Measurements from ENCODE around the gene C22orf31.

Gene C22orf31

GRCh38 chr22:29081517-29082236 is 20.0 kb upstream of the C22orf31 start:
- no peak for DNase-seq

DNA sequence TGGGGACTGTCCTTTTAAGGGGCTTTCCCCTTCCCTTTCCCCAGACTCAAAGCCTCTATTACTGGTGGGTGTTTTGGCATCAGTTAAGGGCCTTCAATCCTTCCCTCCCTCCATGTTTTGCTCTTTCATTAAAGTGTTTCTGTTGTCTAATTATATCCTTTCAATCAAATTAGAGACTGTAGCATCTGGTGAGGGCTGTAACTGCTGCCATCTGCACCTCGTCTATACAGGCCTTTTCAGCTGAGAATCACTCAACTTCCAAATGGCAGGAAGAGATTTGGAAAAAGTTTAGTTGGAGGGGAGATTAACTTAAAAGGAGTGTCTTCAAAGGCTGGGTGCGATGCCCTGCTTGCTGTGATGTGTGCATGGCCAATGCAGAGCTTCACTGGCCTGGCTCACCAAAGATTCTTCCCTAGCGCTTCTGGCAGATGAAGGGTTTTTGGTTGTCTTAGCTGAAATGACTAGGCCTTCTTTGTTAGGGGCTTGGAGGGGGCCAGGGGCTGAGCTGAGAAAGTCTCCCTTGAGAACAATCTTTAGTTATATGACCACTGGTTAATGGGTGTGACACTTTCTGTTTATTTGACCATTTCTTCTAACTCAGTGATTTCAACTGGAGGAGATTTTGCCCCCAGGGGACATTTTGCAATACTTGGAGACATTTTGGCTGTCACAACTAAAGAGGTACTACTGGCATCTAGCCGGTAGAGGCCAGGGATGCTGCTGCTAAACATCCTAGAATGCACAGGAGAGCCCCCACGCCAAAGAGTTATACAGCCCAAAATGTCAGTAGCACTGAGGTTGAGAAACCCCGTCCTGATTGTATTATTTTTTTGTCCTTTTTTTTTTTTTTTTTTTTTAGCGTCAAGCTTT is 18.7 kb upstream of the C22orf31 start:
- DNase-seq: peak; percentile 53

DNA sequence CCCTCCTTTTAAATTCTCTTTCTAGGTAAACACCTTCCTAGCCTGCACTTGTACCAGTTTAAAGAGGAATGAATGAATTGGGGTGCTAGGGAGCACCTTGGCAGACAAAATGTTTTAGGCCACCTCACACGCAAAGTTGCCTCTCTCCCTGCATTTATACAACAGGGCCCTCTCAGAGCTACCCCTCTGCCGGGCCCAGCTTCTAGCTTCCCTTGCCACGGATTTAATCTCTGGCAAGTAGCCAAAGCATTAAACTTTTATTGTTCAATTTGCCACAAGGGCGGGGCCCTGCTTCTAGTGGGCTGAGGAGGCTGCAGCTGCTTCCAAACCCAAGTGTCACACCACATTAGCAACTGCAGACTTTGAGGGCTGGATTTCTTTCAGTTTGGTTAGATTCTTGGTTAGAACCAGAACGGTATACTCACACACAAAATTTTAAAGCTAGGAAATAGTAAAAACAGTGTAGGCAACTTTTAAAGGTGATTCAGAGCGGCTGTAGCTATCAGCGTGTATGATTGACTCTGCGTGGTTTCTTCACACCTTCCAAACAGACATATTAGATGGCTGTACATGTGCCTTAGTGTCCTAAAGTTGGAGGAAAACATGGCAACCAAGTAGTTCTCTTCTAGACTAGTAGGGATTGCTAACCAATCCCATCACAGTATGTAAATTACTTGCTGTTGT is 17.7 kb upstream of the C22orf31 start:
- DNase-seq: peak; percentile 24

DNA sequence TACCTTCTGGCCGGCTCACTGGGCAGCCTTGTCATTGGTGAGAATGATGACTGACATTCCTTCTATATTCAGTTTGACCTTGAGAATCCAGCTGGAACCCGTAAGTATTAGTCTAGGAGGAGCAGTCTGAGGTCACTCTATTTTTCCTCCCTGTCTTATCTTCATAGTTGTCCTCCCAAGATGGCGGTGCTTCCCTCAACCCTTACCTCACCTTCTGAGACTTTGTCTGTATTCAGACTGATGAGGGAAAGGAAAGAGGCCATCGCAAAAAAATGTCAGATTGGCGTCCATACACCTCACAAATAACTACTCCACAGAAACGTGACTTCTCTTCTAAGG is 17.2 kb upstream of the C22orf31 start:
- no peak for DNase-seq

DNA sequence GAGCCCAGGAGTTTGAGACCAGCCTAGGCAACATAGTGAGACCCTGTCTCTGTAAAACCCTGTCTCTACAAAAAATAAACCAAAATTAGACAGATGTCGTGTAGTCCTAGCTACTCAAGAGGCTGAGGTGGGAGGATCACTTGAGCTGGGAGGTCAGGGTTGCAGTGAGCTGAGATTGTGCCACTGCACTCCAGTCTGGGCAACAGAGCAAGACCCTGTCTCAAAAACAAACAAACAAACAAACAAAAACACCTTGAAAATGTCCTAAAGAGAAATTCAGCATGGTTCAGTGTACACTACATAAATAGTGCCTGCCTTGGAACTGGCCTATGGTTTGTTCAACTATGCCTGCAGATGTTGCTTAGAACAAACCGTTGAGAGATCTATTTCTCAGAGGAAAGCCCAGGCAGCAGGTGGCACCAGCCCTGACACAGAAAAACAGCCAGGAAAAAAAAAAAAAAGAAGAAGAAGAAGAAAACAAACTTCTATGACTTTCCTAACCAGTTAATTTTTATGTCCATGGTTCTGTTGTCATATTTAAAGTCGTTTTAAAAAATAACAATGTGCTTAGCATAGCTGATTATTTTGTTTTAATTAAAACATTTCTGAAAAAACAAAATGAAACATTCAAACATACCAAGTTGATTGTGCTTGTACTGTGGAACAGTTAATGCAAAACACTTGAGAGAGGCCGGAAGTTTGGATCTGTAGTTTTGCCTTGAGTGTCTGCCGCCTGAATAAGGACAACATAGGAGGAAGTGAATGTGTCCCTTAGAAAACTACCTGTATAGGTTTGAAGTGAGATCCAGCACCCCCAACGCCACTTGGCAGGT is 16.6 kb upstream of the C22orf31 start:
- DNase-seq: no peak

DNA sequence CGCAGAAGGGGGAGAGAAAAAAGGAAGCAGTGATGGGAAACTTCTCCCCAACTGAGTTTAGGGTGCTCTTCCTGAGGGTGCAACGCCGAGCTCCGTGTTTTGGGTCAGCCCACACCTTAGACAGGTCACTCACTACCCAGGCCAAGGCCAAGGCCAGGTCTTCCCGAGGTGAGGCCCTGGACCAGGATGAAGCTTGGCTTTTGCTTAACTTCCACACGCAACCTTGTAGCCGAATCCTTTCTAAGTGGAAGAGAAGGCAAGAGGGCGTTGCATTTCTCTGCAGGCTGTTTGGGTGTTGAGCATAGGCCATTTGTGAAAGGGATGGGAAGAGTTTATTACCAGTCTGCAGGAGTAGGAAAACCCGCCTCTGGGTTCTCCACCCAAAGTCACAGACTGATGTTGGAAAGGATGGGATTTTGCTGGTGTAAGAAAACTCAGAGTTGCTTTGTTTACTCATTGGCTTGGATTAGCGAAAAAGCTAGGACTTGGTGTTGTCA is 12.7 kb upstream of the C22orf31 start:
- DNase-seq: no peak

- DNase-seq: peak; percentile 44
These were observed 12.1 kb upstream of the C22orf31 start for GRCh38 chr22:29073618-29074275.

DNA sequence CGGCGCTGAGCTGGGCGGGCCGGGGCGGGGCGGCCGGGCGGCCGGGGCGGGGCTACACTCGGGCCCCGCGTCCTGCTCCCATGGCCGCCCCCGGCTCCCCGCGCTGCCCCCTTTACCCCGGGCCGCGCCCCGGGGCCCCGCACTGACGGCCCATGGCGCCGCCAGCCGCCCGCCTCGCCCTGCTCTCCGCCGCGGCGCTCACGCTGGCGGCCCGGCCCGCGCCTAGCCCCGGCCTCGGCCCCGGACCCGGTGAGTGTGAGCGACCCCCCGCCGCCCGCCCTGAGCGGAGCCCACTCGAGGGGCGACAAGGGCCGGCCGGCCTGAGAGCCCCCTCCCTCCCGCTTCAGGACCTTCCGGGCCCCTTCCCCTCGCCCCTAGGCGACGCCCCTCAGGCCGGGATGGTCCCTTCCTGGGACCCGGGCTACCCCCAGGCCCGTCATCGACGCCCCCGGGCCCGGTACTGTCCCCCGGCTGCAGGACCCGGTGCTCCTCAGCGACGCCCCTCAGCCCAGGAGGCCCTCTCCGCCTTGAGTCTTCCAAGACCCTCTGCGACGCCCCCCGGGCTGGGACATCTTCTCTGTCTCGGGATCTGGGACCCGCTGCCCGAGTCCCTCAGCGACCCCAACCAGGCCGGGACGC is 11.5 kb upstream of the C22orf31 start, which contains the start of gene KREMEN1:
TSS of gene KREMEN1 (plus strand) at position 57 of the 639 bp plus-strand sequence. CDS start at position 153, 96 bp downstream.
- DNase-seq: no peak

DNA sequence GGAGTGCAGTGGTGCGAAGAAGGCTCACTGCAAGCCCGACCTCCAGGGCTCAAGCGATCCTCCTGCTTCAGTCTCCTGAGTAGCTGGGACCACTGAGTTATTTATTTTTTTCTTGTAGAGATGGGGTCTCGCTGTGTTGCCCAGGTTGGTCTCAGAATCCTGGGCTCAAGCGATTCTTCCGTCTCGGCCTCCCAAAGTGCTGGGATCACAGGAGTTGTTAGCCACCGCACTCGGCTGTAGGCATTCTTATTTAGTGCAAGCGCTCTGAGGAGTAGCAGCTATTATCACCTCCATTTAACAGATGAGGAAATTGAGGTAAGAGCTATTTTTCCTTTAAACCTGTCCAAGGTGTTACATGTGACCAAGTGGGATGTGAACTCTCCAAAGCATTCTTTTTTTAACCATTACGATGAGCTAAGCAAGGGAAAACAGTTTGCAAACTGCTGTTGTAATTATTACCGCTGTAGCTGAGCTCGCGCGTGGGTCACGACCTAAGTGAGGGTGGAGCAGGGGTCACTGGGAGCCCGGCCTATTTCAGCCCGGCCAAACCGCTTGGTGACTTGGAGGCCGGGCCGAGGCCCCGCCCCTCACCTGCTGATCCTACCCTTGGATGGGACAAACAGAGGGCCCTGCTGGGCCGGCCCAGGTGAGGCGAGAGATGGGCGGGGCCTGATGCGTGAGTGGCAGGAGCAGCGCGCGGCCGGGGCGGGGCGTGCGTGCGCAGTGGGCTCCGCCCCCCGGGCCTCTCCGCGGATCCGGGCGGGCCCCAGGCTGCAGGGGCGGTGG is 10.8 kb upstream of the C22orf31 start:
- DNase-seq: peak; percentile 76

- no peak for DNase-seq
These were observed 9.8 kb upstream of the C22orf31 start for GRCh38 chr22:29071261-29072045.

GRCh38 chr22:29070490-29070889 is 8.9 kb upstream of the C22orf31 start:
- DNase-seq: no peak

- no peak for DNase-seq
These were observed 7.8 kb upstream of the C22orf31 start for GRCh38 chr22:29069463-29069862.

DNA sequence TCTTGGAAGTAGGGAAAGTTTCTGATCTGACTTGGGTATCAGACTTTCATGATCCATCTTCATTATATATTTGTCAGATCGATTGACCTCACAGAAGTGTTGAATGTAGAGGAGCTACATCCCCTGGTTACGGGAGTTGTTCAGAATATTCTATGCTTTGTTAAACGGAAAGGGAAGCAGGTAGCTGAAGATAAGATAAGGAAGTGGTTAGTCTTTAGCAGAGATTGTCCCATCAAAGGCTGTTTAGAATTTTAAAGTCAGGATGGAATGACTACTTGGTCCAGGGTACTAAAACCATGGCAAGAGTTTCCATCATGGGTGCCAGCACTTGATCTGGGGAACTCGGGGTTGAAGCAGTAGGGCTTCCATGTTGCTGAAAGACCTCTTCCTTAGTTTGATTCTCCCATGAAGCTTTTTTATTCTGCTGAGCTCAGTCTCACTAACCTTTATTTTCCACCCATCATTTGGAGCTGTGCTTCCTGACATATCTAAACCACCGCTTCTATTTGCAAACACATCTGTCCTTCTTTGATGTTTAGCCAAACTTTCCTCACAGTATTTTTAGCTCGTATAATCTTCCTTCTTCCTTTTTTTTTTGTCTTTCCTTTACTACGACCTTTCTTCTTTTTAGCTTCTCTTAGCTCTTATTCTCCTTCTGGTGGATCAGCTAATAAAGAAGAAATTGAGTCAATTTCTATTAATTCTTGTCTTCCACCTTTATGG is 4.0 kb upstream of the C22orf31 start:
- no peak for DNase-seq

DNA sequence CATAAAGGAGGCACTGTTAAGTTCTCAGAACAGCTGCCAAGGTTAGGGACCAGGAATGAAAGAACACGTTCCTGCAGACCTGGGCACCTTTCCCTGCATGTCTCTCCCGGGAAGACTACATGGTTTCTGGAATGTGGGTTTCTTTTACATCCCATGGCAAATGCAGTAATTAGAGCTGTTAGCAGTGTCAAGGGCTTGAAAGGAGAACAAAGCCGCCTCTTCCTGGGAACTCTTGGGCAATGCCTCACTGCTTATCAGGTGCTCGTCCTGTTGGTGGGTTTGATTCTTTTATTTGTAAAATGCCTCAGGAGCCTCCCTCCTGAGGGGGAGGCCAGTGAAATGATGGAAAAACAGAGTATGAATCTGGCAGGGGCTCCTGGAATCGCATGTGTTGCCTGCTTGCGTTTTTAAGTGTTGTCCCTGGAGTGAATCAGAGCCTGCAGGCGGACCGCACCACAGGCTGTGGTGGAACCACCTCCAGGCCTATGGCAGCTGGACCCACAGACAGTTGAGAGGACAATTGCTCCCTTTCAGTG is 723 bp upstream of the C22orf31 start:
- no peak for DNase-seq

DNA sequence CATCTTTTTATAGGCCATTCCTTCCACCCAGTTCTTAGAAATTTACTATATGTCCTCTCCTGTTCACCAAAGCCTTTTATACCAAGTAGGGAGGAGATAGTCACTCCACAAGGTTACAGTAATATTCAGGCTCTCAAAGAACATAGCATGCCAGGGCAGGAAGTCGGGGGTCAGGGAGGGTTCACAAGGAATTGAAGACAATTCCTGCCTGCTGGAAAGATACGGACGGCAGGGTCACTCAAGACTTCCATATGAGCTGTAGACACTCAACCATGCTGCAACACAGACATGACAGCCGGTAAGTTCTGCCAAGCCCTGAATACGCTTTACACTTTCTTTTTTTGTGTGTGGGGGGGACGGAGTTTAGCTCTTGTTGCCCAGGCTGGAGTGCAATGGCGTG is 700 bp downstream of the C22orf31 start:
- no peak for DNase-seq

DNA sequence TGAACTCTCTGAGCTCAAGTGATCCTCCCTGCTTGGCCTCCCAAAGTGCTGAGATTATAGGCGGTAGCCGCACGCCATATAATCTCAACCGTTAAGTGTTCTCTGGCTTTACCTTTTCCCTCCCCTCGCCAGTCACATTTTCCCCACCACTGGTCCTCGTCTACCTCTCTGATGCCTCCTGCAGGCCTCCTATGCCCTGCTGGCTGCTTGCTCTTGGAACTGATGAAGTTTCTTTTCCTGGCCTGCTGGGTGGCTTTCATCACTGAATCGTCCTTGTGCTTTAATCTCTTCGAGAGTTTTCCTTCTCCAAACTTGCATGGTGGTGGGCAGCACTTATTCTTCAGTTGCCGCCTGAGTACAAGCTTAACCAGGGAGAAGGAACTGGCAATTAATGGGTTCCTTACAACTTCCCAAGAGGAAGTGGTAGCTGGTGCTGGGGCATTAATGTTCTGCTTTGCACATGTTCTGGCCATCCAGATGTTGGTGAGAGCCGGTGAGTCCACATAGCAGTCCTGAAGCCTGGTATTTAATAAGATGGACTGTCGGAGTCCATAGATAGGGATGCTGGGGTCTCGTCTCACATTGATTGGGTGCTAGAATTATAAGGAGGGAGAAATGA is 1.3 kb downstream of the C22orf31 start:
- DNase-seq: no peak

DNA sequence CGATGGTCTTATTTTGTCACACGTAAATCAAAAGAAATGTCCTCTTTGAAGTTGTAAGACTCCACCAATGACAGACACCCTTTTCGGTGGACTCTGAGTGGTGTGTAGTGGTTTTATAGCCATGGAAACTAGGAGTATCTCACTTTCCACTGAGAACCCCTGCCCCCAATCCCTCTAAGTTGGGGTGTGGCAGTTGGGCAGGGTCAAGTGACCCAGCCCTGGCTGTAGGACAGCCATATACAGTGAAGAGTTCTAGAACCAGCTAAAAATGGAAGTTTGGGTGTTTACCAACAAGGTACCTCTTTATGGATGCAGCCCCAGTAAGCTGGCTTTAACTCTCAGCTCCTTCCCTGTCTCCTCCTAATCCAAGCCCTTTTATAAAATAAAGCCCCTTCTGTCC is 5.2 kb downstream of the C22orf31 start:
- DNase-seq: no peak
